Measurements from ENCODE around the gene PRKAR2B. TPM values are rescaled to one million over a fixed set of nuclear protein-coding genes. Genes with fewer than 3 reads are reported as not detected.

The PRKAR2B gene
- total and polyA plus RNA-seq, 10 donors, result 8.3 to 74.4 (median 38.9) TPM

- no peaks in the 10 kb centered on the region for H3K36me3 ChIP-seq
- TF ChIP-seq POLR2A (IDR thresholded peaks at IDR 0.05) (no peak), CTCF (IDR thresholded peaks at IDR 0.05 in 8 of 11, conservative IDR thresholded peaks at IDR 0.05 in 3 of 11) (no peak)
- WGBS, 5 donors, result 89 to 95% (median 93%) methylated on average over 4 of the region's 4 CpGs
- intact Hi-C loops (cut with DNase I; ENCODE audit: low total_unique reads), result no loop called here
- H3K27ac ChIP-seq, result no peak overlapping the region
- peaks cover 0 to 18% (median 7%) of the 10 kb centered on the region in 6 donors for H3K4me1 ChIP-seq
- no peak overlapping the region for H3K4me3 ChIP-seq
- no peaks in the 10 kb centered on the region for H3K9me3 ChIP-seq
- no peak for DNase-seq
- H3K27me3 ChIP-seq (replicated peaks in 1 of 7), result no peaks in the 10 kb centered on the region
Observed at GRCh38 chr7:107145067-107145838, 100.7 kb downstream of the PRKAR2B start.

GRCh38 chr7:107147464-107148393 lies 103.2 kb downstream of the PRKAR2B start:
- intact Hi-C loops (cut with DNase I; ENCODE audit: low total_unique reads), result loop anchor here (2.0 kb wide), 1 partner anchor 355 kb away; no protein-coding TSS in a partner anchor
- WGBS, 5 donors, result 27 to 32% (median 30%) methylated on average over 3 of the region's 3 CpGs

GRCh38 chr7:107148721-107149120 lies 104.2 kb downstream of the PRKAR2B start:
- Histone ChIP-seq H3K4me1 (peaks cover 0 to 20% (median 7%) of the 10 kb centered on the region in 6 donors), H3K4me3 (no peak overlapping the region), H3K36me3 (no peaks in the 10 kb centered on the region), H3K9me3 (no peaks in the 10 kb centered on the region), H3K27ac (peak overlapping the region in 1 of 8 donors; percentile 40), H3K27me3 (replicated peaks in 1 of 7) (no peaks in the 10 kb centered on the region)
- WGBS, 5 donors, result 94 to 100% (median 94%) methylated on average over 2 of the region's 2 CpGs
- no peak for DNase-seq
- intact Hi-C loops (cut with DNase I; ENCODE audit: low total_unique reads), result loop anchor here (2.0 kb wide), 1 partner anchor 356 kb away; no protein-coding TSS in a partner anchor
- TF ChIP-seq POLR2AphosphoS5 (IDR thresholded peaks at IDR 0.05), result no peak
- TF ChIP-seq POLR2A (IDR thresholded peaks at IDR 0.05), result no peak
- TF ChIP-seq CTCF (IDR thresholded peaks at IDR 0.05 in 8 of 11, conservative IDR thresholded peaks at IDR 0.05 in 3 of 11), result no peak

More at GRCh38 chr7:107147464-107148393, 103.2 kb downstream of the PRKAR2B start:
- DNase-seq, result no peak
- Histone ChIP-seq H3K36me3 (no peaks in the 10 kb centered on the region), H3K27ac (peak overlapping the region in 5 of 8 donors; percentile 4 to 45 (median 36)), H3K4me1 (peaks cover 0 to 20% (median 7%) of the 10 kb centered on the region in 6 donors), H3K4me3 (no peak overlapping the region), H3K9me3 (no peaks in the 10 kb centered on the region), H3K27me3 (replicated peaks in 1 of 7) (no peaks in the 10 kb centered on the region)
- TF ChIP-seq POLR2A (IDR thresholded peaks at IDR 0.05), result no peak
- peak in 10 of 11 experiments; percentile 21 to 70 (median 58) for TF ChIP-seq CTCF (IDR thresholded peaks at IDR 0.05 in 8 of 11, conservative IDR thresholded peaks at IDR 0.05 in 3 of 11)

Measured in spleen (tissue), 11 donors.